Suprapubic skin (tissue), 4 donors: ENCODE results near the gene ATP11B. TPM values are rescaled to one million over a fixed set of nuclear protein-coding genes. Genes with fewer than 3 reads are reported as not detected.
"Not testable (repeated sequence)": the region's sequence is repeated elsewhere in the genome, so short reads cannot be mapped to it uniquely, and the experiment has no call there.

Source experiments
- DNase-seq, 2 donors: peaks; one replicate each; pipeline ENCODE4 v3.0.0-alpha.2; 2019; ENCODE audit warnings: low spot score in 2 of 2
- H3K27ac ChIP-seq: fragments of 200-600 bp; sonication (generic); one replicate; pipeline ENCODE4 v1.5.1; 2019
- H3K27me3 ChIP-seq: fragments of 200-600 bp; sonication (generic); one replicate; pipeline ENCODE4 v1.5.1; 2019
- H3K36me3 ChIP-seq: fragments of 200-600 bp; sonication (generic); one replicate; pipeline ENCODE4 v1.5.1; 2019
- H3K4me1 ChIP-seq: fragments of 200-600 bp; sonication (generic); one replicate; pipeline ENCODE4 v1.5.1; 2019
- H3K4me3 ChIP-seq: fragments of 200-600 bp; sonication (generic); one replicate; pipeline ENCODE4 v1.5.1; 2019; ENCODE audit warnings: mild to moderate bottlenecking
- H3K9me3 ChIP-seq: fragments of 200-600 bp; sonication (generic); one replicate; pipeline ENCODE4 v1.5.1; 2019
- EP300 ChIP-seq: sonication (generic); formaldehyde crosslinking; IDR thresholded peaks from one replicate; pipeline ENCODE4 v1.6.1; 2017; ENCODE audit warnings: antibody characterized with exemption
- POLR2A ChIP-seq, 2 donors: fragments of 450-650 bp; IDR thresholded peaks; one replicate each; pipeline ENCODE4 v1.6.1; 2017; ENCODE audit warnings: antibody characterized with exemption in 2 of 2, mild to moderate bottlenecking in 2 of 2, moderate library complexity in 2 of 2
- POLR2AphosphoS5 ChIP-seq, 3 donors: sonication (generic); formaldehyde crosslinking; IDR thresholded peaks; one replicate each; pipeline ENCODE4 v1.6.1; 2017; ENCODE audit warnings: antibody characterized with exemption in 3 of 3
- WGBS: methylation state at CpG from one replicate; pipeline ENCODE4 v1.1.5; 2018; 5-methylcytosine and 5-hydroxymethylcytosine counted together
- total RNA-seq, 4 donors: library from RNA; depleted of rRNA; stranded (reverse); fragments of >200 nt; gene quantifications; one replicate each; pipeline ENCODE4 v1.1.0, GENCODE V29; 2016
- TF ChIP-seq, protein P1 (sequence below), 2 donors: fragments of 200-600 bp in 1 of 2; fragments of 450-650 bp in 1 of 2; sonication (generic) in 1 of 2; IDR thresholded peaks; one replicate each; pipeline ENCODE4 v1.5.1; 2016 to 2019; ENCODE audit warnings: antibody characterized with exemption in 2 of 2, mild to moderate bottlenecking in 1 of 2, moderate library complexity in 1 of 2

Gene ATP11B
- total RNA-seq, 4 donors from 2014 or later = 87.7 to 160 (median 122) TPM

DNA sequence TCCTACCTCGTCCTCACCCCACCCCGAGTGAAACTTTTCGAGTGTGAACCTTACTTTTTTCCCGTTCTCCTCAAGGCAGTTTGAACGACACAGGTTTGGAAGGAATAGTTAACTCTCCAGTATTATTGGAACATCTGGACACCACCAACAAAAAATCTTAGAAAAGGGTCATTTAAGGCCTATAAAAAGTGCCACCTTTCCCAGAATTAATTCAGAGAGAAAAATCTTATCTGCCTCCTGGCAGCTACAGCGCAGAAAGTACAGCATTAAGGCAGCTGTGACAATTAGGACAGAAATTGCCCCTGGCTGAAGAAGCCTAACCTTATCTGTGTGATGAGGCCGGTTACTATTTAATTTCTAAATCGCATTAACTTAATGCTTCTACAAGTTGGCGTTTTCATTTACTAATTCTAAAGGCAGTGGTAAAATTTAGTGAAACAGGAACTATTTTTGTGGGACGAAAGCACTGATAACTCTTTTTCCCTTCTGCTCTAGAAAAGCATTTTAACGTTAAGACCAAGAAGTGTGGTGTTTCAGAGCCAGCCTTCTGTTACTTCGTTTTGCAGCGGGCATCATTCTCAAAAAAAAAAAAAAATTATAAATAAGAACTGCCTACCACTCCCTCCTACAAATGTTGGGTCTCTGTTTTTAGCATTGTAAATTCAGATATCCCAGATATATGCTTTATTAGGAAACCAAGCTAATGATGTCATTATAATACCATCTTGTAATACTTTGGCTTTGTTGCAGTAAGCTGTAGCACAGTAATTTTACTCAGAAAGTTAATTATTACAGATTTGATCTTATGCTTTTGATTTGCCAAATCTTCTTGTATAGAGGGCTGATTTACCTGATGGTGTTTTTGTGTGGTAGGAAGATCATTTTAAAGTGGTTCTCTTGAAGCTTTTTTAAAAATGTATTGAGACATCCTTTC, 1.4 kb downstream of the ATP11B start:
- DNase-seq = no peak
- no peak for TF ChIP-seq POLR2A (IDR thresholded peaks at IDR 0.05)
- TF ChIP-seq POLR2AphosphoS5 (IDR thresholded peaks at IDR 0.05) = peak in 1 of 3 donors; percentile 6
- Histone ChIP-seq H3K27me3 (no peaks in the 10 kb centered on the region), H3K36me3 (no peaks in the 10 kb centered on the region), H3K4me3 (peak overlapping the region; percentile 97), H3K9me3 (no peaks in the 10 kb centered on the region), H3K4me1 (peaks cover 25% of the 10 kb centered on the region), H3K27ac (peak overlapping the region; percentile 96)
- WGBS = 4% methylated on average over 13 of the region's 13 CpGs

DNA sequence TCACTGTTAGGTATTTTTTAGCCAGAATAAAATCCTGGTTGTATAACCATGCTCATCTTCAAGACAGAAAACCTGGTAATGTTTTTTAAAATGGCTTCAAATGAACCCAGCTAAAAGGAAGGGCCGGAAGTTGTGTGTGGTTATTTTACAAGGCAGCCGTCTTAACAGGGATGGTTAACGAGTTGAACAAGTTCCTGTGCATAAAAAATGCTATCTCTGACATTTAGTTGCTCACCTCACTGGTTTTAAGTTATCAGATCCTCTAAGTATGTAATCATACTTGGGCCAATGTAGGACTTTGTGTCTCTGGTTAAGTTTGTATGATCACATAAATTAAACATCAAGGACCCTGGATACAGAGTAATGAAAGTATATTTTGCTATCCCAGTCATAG, 2.1 kb downstream of the ATP11B start:
- peak overlapping the region; percentile 97 for H3K4me3 ChIP-seq
- H3K9me3 ChIP-seq = no peaks in the 10 kb centered on the region
- TF ChIP-seq POLR2AphosphoS5 (IDR thresholded peaks at IDR 0.05) (no peak), POLR2A (IDR thresholded peaks at IDR 0.05) (no peak), EP300 (no peak)
- TF ChIP-seq, protein P1, sequence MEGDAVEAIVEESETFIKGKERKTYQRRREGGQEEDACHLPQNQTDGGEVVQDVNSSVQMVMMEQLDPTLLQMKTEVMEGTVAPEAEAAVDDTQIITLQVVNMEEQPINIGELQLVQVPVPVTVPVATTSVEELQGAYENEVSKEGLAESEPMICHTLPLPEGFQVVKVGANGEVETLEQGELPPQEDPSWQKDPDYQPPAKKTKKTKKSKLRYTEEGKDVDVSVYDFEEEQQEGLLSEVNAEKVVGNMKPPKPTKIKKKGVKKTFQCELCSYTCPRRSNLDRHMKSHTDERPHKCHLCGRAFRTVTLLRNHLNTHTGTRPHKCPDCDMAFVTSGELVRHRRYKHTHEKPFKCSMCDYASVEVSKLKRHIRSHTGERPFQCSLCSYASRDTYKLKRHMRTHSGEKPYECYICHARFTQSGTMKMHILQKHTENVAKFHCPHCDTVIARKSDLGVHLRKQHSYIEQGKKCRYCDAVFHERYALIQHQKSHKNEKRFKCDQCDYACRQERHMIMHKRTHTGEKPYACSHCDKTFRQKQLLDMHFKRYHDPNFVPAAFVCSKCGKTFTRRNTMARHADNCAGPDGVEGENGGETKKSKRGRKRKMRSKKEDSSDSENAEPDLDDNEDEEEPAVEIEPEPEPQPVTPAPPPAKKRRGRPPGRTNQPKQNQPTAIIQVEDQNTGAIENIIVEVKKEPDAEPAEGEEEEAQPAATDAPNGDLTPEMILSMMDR (IDR thresholded peaks at IDR 0.05) = no peak
- H3K4me1 ChIP-seq = peaks cover 25% of the 10 kb centered on the region
- WGBS = 26% methylated on average over 3 of the region's 3 CpGs
- DNase-seq = no peak
- H3K27ac ChIP-seq = peak overlapping the region; percentile 96
- H3K27me3 ChIP-seq = no peaks in the 10 kb centered on the region
- H3K36me3 ChIP-seq = no peaks in the 10 kb centered on the region

DNA sequence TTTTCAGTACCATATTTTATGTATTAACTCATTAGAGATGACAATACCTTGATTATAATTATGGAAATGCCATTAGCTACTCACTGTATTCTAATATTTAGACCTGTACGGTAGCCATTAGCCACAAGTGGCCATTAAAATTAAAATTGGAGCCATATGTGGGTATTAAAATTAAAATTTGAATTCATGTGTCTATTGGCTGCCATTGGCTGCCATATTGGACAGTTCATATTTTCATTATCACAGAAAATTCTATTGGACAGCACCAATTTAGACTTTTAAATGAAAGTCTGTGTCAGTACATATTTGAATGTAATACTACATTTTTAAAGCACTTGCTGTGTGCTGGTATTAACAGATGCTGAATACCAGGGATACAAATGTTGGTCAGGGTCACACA, 3.0 kb downstream of the ATP11B start:
- no peak overlapping the region for H3K27ac ChIP-seq
- no peaks in the 10 kb centered on the region for H3K36me3 ChIP-seq
- TF ChIP-seq, protein P1 (IDR thresholded peaks at IDR 0.05) = no peak
- TF ChIP-seq POLR2A (IDR thresholded peaks at IDR 0.05) = no peak
- TF ChIP-seq EP300 = no peak
- TF ChIP-seq POLR2AphosphoS5 (IDR thresholded peaks at IDR 0.05) = no peak
- no peaks in the 10 kb centered on the region for H3K27me3 ChIP-seq
- peaks cover 25% of the 10 kb centered on the region for H3K4me1 ChIP-seq
- H3K9me3 ChIP-seq = no peaks in the 10 kb centered on the region
- WGBS = 85% methylated on average over 1 of the region's 1 CpG
- DNase-seq = no peak
- H3K4me3 ChIP-seq = no peak overlapping the region

DNA sequence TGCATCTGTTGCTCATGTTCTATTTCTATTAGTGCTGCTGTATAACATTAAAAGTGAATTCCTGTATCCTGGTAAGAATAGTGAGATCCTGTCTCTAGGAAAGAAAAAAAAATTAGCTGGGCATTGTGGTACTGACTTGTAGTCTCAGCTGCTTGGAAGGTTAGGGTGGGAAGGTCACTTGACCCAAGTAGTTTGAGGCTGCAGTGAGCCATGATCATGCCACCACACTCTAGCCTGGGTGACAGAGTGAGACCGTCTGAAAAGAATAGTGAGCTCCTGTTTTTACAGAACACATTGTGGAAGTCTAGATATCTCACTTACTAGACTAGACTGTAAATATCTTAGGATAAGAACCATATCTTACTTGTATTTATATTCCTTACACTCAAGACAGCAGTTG, 4.6 kb downstream of the ATP11B start:
- Histone ChIP-seq H3K36me3 (no peaks in the 10 kb centered on the region), H3K27ac (no peak overlapping the region), H3K4me3 (no peak overlapping the region), H3K27me3 (no peaks in the 10 kb centered on the region), H3K4me1 (peaks cover 25% of the 10 kb centered on the region), H3K9me3 (no peaks in the 10 kb centered on the region)
- TF ChIP-seq, protein P1 (IDR thresholded peaks at IDR 0.05) = no peak
- TF ChIP-seq EP300 (no peak), POLR2AphosphoS5 (IDR thresholded peaks at IDR 0.05) (no peak), POLR2A (IDR thresholded peaks at IDR 0.05) (no peak)
- 69% methylated on average over 1 of the region's 1 CpG for WGBS
- DNase-seq = no peak

DNA sequence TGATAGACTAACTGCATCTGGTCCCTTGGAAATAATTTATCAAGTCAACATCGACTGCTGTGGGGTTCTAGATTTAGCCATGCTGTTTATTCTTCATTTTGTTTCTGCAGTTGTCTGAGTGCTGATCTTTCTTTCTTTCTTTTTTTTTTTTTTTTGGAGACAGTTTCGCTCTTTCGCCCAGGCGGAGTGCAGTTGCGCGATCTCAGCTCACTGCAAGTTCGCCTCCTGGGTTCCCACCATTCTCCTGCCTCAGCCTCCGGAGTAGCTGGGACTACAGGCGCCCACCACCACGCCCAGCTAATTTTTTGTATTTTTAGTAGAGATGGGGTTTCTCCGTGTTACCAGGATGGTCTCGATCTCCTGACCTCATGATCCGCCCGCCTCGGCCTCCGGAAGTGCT, 5.8 kb downstream of the ATP11B start:
- not testable (repeated sequence) for H3K27me3 ChIP-seq, H3K27ac ChIP-seq, H3K4me3 ChIP-seq, H3K36me3 ChIP-seq, H3K9me3 ChIP-seq, DNase-seq
- H3K4me1 ChIP-seq = peaks cover 31% of the 10 kb centered on the region
- WGBS = 97% methylated on average over 16 of the region's 16 CpGs

DNA sequence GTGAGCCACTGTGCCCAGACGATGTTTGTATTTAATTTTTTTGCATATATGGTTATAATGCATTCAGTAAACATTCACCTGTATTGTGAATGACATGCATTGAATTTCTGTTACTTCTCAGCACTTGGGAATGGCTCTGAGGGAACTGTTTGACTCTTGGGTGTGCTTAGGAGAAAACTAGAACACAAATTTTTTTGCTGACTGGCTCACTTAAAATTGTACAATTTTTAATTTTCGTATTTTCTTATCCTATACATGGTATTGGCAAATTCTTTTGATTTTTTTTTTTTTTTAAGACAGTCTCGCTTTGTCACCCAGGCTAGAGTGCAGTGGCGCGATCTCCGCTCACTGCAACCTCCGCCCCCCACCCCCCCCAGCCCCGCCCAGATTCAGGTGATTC, 7.2 kb downstream of the ATP11B start:
- TF ChIP-seq POLR2AphosphoS5 (IDR thresholded peaks at IDR 0.05) (no peak), EP300 (no peak), POLR2A (IDR thresholded peaks at IDR 0.05) (no peak)
- TF ChIP-seq, protein P1 (IDR thresholded peaks at IDR 0.05) = no peak
- peaks cover 21% of the 10 kb centered on the region for H3K4me1 ChIP-seq
- no peaks in the 10 kb centered on the region for H3K27me3 ChIP-seq
- WGBS = 96% methylated on average over 8 of the region's 8 CpGs
- H3K27ac ChIP-seq = no peak overlapping the region
- no peaks in the 10 kb centered on the region for H3K9me3 ChIP-seq
- no peaks in the 10 kb centered on the region for H3K36me3 ChIP-seq
- no peak for DNase-seq
- no peak overlapping the region for H3K4me3 ChIP-seq
